DOHH2 (cell line): ENCODE data around the gene EFNA5.
"Not testable (repeated sequence)": the region's sequence is repeated elsewhere in the genome, so short reads cannot be mapped to it uniquely, and the experiment has no call there.

Experiments
- H3F3A ChIP-seq: fragments of 200-600 bp; sonication (generic), shearing (Covaris generic); 2 replicates; pipeline ENCODE4 v1.6.0; 2016; ENCODE audit warnings: antibody characterized with exemption, mild to moderate bottlenecking; ENCODE audit not compliant: control insufficient read depth, insufficient read depth
- H3K27ac ChIP-seq: fragments of 200-600 bp; sonication (generic); 2 replicates; pipeline ENCODE4 v1.5.1; 2014; ENCODE audit warnings: low read depth, mild to moderate bottlenecking, low read length, moderate library complexity
- H3K27me3 ChIP-seq: fragments of 200-600 bp; sonication (generic); 2 replicates; pipeline ENCODE4 v1.6.1; 2014; ENCODE audit warnings: mild to moderate bottlenecking, low read length, mixed read lengths; ENCODE audit not compliant: control insufficient read depth
- H3K36me3 ChIP-seq: fragments of 200-600 bp; sonication (generic); 2 replicates; pipeline ENCODE4 v1.6.1; 2014; ENCODE audit warnings: mild to moderate bottlenecking, low read length, moderate library complexity, mixed read lengths; ENCODE audit not compliant: control insufficient read depth
- H3K4me1 ChIP-seq: fragments of 200-600 bp; sonication (generic); 2 replicates; pipeline ENCODE4 v1.6.1; 2014; ENCODE audit warnings: mild to moderate bottlenecking, low read length, mixed read lengths; ENCODE audit not compliant: control insufficient read depth
- H3K4me2 ChIP-seq: fragments of 200-600 bp; sonication (generic); 2 replicates; pipeline ENCODE4 v1.6.0; 2014; ENCODE audit warnings: mild to moderate bottlenecking, low read length, moderate library complexity
- H3K4me3 ChIP-seq: fragments of 200-600 bp; sonication (generic); 2 replicates; pipeline ENCODE4 v1.5.1; 2014; ENCODE audit warnings: mild to moderate bottlenecking, low read length, mixed read lengths
- H3K79me2 ChIP-seq: fragments of 200-600 bp; sonication (generic); 2 replicates; pipeline ENCODE4 v1.6.1; 2014; ENCODE audit warnings: mild to moderate bottlenecking, low read length, mixed read lengths; ENCODE audit not compliant: control insufficient read depth
- H3K9me2 ChIP-seq: fragments of 200-600 bp; sonication (generic); replicated peaks from 2 replicates; pipeline ENCODE4 v1.6.1; 2014; ENCODE audit warnings: mild to moderate bottlenecking, low read length, mixed read lengths; ENCODE audit not compliant: control insufficient read depth
- H3K9me3 ChIP-seq: fragments of 200-600 bp; sonication (generic); 2 replicates; pipeline ENCODE4 v1.6.1; 2014; ENCODE audit warnings: antibody characterized with exemption, low read length, mixed read lengths; ENCODE audit not compliant: control insufficient read depth, insufficient read depth
- H4K20me1 ChIP-seq: fragments of 200-600 bp; sonication (generic); 2 replicates; pipeline ENCODE4 v1.6.0; 2014; ENCODE audit warnings: low read depth, mild to moderate bottlenecking, antibody characterized with exemption, low read length, moderate library complexity; ENCODE audit not compliant: control insufficient read depth, insufficient read depth
- CTCF ChIP-seq: fragments of 200-600 bp; sonication (generic); IDR thresholded peaks from one replicate; pipeline ENCODE4 v1.5.1; 2014; ENCODE audit warnings: antibody characterized with exemption, mild to moderate bottlenecking, low read depth, low read length; ENCODE audit not compliant: poor library complexity, severe bottlenecking
- EZH2phosphoT487 ChIP-seq: fragments of 200-600 bp; sonication (generic); IDR thresholded peaks from 2 replicates; pipeline ENCODE4 v1.6.1; 2017; ENCODE audit warnings: borderline replicate concordance, mild to moderate bottlenecking, antibody characterized with exemption, low read length, moderate library complexity, mixed read lengths

Gene EFNA5

GRCh38 chr5:107359916-107360234 lies 310.9 kb downstream of the EFNA5 start:
- Histone ChIP-seq H3K9me2 (no peaks in the 10 kb centered on the region), H3K27me3 (no peaks in the 10 kb centered on the region), H3K4me3 (no peak overlapping the region), H3K4me2 (no peak overlapping the region), H4K20me1 (no peaks in the 10 kb centered on the region), H3K9me3 (no peaks in the 10 kb centered on the region), H3K4me1 (no peaks in the 10 kb centered on the region), H3F3A (no peaks in the 10 kb centered on the region), H3K36me3 (no peaks in the 10 kb centered on the region), H3K79me2 (no peaks in the 10 kb centered on the region), H3K27ac (no peak overlapping the region)
- TF ChIP-seq EZH2phosphoT487 (no peak), CTCF (no peak)

GRCh38 chr5:107359033-107359915 lies 311.5 kb downstream of the EFNA5 start:
- Histone ChIP-seq H3K79me2 (no peaks in the 10 kb centered on the region), H3K36me3 (no peaks in the 10 kb centered on the region), H3K4me3 (no peak overlapping the region), H3K4me1 (no peaks in the 10 kb centered on the region), H3F3A (no peaks in the 10 kb centered on the region), H3K27me3 (no peaks in the 10 kb centered on the region), H3K4me2 (no peak overlapping the region), H3K9me3 (no peaks in the 10 kb centered on the region), H3K9me2 (no peaks in the 10 kb centered on the region), H3K27ac (no peak overlapping the region), H4K20me1 (no peaks in the 10 kb centered on the region)
- no peak for TF ChIP-seq EZH2phosphoT487

GRCh38 chr5:107356891-107357290 lies 313.8 kb downstream of the EFNA5 start:
- TF ChIP-seq EZH2phosphoT487 (no peak), CTCF (no peak)
- no peaks in the 10 kb centered on the region for H3K9me2 ChIP-seq
- H3K4me3 ChIP-seq: no peak overlapping the region
- no peaks in the 10 kb centered on the region for H3K27me3 ChIP-seq
- no peak overlapping the region for H3K27ac ChIP-seq
- H4K20me1 ChIP-seq: no peaks in the 10 kb centered on the region
- no peak overlapping the region for H3K4me2 ChIP-seq
- no peaks in the 10 kb centered on the region for H3K9me3 ChIP-seq
- no peaks in the 10 kb centered on the region for H3K79me2 ChIP-seq
- no peaks in the 10 kb centered on the region for H3F3A ChIP-seq
- H3K36me3 ChIP-seq: no peaks in the 10 kb centered on the region
- no peaks in the 10 kb centered on the region for H3K4me1 ChIP-seq

- Histone ChIP-seq H3K9me2 (no peaks in the 10 kb centered on the region), H3K36me3 (no peaks in the 10 kb centered on the region), H4K20me1 (no peaks in the 10 kb centered on the region), H3K79me2 (no peaks in the 10 kb centered on the region), H3K4me3 (no peak overlapping the region), H3F3A (no peaks in the 10 kb centered on the region), H3K27ac (no peak overlapping the region), H3K9me3 (no peaks in the 10 kb centered on the region), H3K4me2 (no peak overlapping the region), H3K4me1 (no peaks in the 10 kb centered on the region), H3K27me3 (no peaks in the 10 kb centered on the region)
- TF ChIP-seq CTCF (no peak), EZH2phosphoT487 (no peak)
Measured at GRCh38 chr5:107352576-107352975, 318.2 kb downstream of the EFNA5 start.

GRCh38 chr5:107346580-107346979 lies 324.2 kb downstream of the EFNA5 start:
- not testable (repeated sequence) for H3K4me3 ChIP-seq

More at GRCh38 chr5:107346580-107346979, 324.2 kb downstream of the EFNA5 start:
- H3K9me2 ChIP-seq, H3K27ac ChIP-seq, H3K4me1 ChIP-seq, H3K27me3 ChIP-seq, H4K20me1 ChIP-seq, H3K9me3 ChIP-seq, H3K36me3 ChIP-seq, H3F3A ChIP-seq, H3K4me2 ChIP-seq, H3K79me2 ChIP-seq: not testable (repeated sequence)
